Tibial nerve (tissue), 4 donors: Measurements from ENCODE around the gene ZNF775. TPM values are rescaled to one million over a fixed set of nuclear protein-coding genes. Genes with fewer than 3 reads are reported as not detected.

Source experiments
- DNase-seq, 2 donors: peaks; one replicate each; pipeline ENCODE4 v3.0.0-alpha.2; 2019; ENCODE audit warnings: low spot score in 2 of 2
- H3K27ac ChIP-seq, 4 donors: fragments of 200-600 bp; sonication (generic) in 3 of 4; one replicate each; pipeline ENCODE4 v1.5.1; 2017 to 2019; ENCODE audit warnings: mild to moderate bottlenecking in 1 of 4
- H3K27me3 ChIP-seq, 2 donors: fragments of 200-600 bp; sonication (generic) in 1 of 2; one replicate each; pipeline versions ENCODE4 v1.5.1 to v1.6.0; 2017 to 2019
- H3K36me3 ChIP-seq, 3 donors: fragments of 200-600 bp; sonication (generic); one replicate each; pipeline ENCODE4 v1.5.1; 2018 to 2019
- H3K4me1 ChIP-seq, 4 donors: fragments of 200-600 bp; sonication (generic) in 3 of 4; one replicate each; pipeline ENCODE4 v1.5.1; 2017 to 2019
- H3K4me3 ChIP-seq, 4 donors: fragments of 200-600 bp; sonication (generic) in 3 of 4; one replicate each; pipeline ENCODE4 v1.5.1; 2017 to 2019; ENCODE audit warnings: mild to moderate bottlenecking in 1 of 4, moderate library complexity in 1 of 4
- H3K9me3 ChIP-seq, 4 donors: fragments of 200-600 bp; sonication (generic) in 3 of 4; one replicate each; pipeline ENCODE4 v1.5.1; 2017 to 2019
- CTCF ChIP-seq, 5 experiments: fragments of 200-600 bp in 3 of 5; fragments of 450-650 bp in 2 of 5; sonication (generic) in 3 of 5; IDR thresholded peaks; one replicate each; pipeline ENCODE4 v1.5.1; 2016 to 2019; ENCODE audit warnings: antibody characterized with exemption in 5 of 5, mild to moderate bottlenecking in 3 of 5, moderate library complexity in 2 of 5
- EP300 ChIP-seq, 2 donors: sonication (generic); formaldehyde crosslinking; IDR thresholded peaks; one replicate each; pipeline ENCODE4 v1.6.1; 2017; ENCODE audit warnings: antibody characterized with exemption in 2 of 2, mild to moderate bottlenecking in 1 of 2
- POLR2A ChIP-seq, 2 donors: fragments of 450-650 bp; IDR thresholded peaks; one replicate each; pipeline ENCODE4 v1.6.1; 2017; ENCODE audit warnings: antibody characterized with exemption in 2 of 2, mild to moderate bottlenecking in 2 of 2, moderate library complexity in 2 of 2
- WGBS, 2 donors: methylation state at CpG; one replicate each; pipeline ENCODE4 v1.1.5; 2018; 5-methylcytosine and 5-hydroxymethylcytosine counted together
- total RNA-seq, 4 donors: library from RNA; depleted of rRNA; stranded (reverse); fragments of >200 nt; gene quantifications; one replicate each; pipeline ENCODE4 v1.1.0, GENCODE V29; 2016

ZNF775 gene
- total RNA-seq, 4 donors from 2014 or later, result 5.9 to 14.3 (median 11.6) TPM

- TF ChIP-seq EP300 (IDR thresholded peaks at IDR 0.05) (no peak), POLR2A (IDR thresholded peaks at IDR 0.05) (no peak), CTCF (IDR thresholded peaks at IDR 0.05) (no peak)
- no peak for DNase-seq
- WGBS, 2 donors, result 91 to 92% methylated on average over 9 to 10 of the region's 11 CpGs
- peaks cover 0 to 11% (median 5%) of the 10 kb centered on the region in 4 donors for H3K4me1 ChIP-seq
- H3K27ac ChIP-seq, result no peak overlapping the region
- H3K9me3 ChIP-seq, result no peaks in the 10 kb centered on the region
- H3K36me3 ChIP-seq, result peaks cover 0 to 51% (median 0%) of the 10 kb centered on the region in 3 donors
- no peaks in the 10 kb centered on the region for H3K27me3 ChIP-seq
- no peak overlapping the region for H3K4me3 ChIP-seq
Observed at GRCh38 chr7:150412016-150412415, 32.9 kb downstream of the ZNF775 start.

- H3K4me1 ChIP-seq, result peaks cover 0 to 6% (median 2%) of the 10 kb centered on the region in 4 donors
- H3K36me3 ChIP-seq, result peaks cover 0 to 45% (median 0%) of the 10 kb centered on the region in 3 donors
- H3K4me3 ChIP-seq, result no peak overlapping the region
- H3K27ac ChIP-seq, result no peak overlapping the region
- 81 to 83% methylated on average over 37 of the region's 37 CpGs for WGBS, 2 donors
- H3K9me3 ChIP-seq, result no peaks in the 10 kb centered on the region
- no peak for TF ChIP-seq EP300 (IDR thresholded peaks at IDR 0.05)
- TF ChIP-seq POLR2A (IDR thresholded peaks at IDR 0.05), result no peak
- DNase-seq, result no peak
- no peaks in the 10 kb centered on the region for H3K27me3 ChIP-seq
Observed at GRCh38 chr7:150412518-150413488, 33.7 kb downstream of the ZNF775 start.

GRCh38 chr7:150413640-150414081 is 34.5 kb downstream of the ZNF775 start:
- H3K4me1 ChIP-seq, result peaks cover 0 to 6% (median 2%) of the 10 kb centered on the region in 4 donors
- H3K4me3 ChIP-seq, result no peak overlapping the region
- no peaks in the 10 kb centered on the region for H3K9me3 ChIP-seq
- TF ChIP-seq CTCF (IDR thresholded peaks at IDR 0.05), result no peak
- TF ChIP-seq POLR2A (IDR thresholded peaks at IDR 0.05), result no peak
- TF ChIP-seq EP300 (IDR thresholded peaks at IDR 0.05), result no peak
- H3K27me3 ChIP-seq, result no peaks in the 10 kb centered on the region
- 72 to 82% methylated on average over 11 of the region's 11 CpGs for whole genome bisulfite sequencing, 2 donors
- H3K36me3 ChIP-seq, result peaks cover 0 to 36% (median 0%) of the 10 kb centered on the region in 3 donors
- H3K27ac ChIP-seq, result no peak overlapping the region
- DNase-seq, result no peak

- Histone ChIP-seq H3K36me3 (peaks cover 0 to 23% (median 0%) of the 10 kb centered on the region in 3 donors), H3K27me3 (no peaks in the 10 kb centered on the region), H3K27ac (no peak overlapping the region), H3K4me1 (peaks cover 0 to 6% (median 2%) of the 10 kb centered on the region in 4 donors), H3K9me3 (no peaks in the 10 kb centered on the region), H3K4me3 (no peak overlapping the region)
- no peak for DNase-seq
- WGBS, 2 donors, result 82 to 85% methylated on average over 19 of the region's 19 CpGs
- TF ChIP-seq EP300 (IDR thresholded peaks at IDR 0.05) (no peak), POLR2A (IDR thresholded peaks at IDR 0.05) (no peak), CTCF (IDR thresholded peaks at IDR 0.05) (no peak)
Observed at GRCh38 chr7:150415161-150416153, 36.3 kb downstream of the ZNF775 start.

- 90 to 93% methylated on average over 9 to 10 of the region's 10 CpGs for WGBS, 2 donors
Observed at GRCh38 chr7:150417239-150417638, 38.1 kb downstream of the ZNF775 start.

More at GRCh38 chr7:150417239-150417638, 38.1 kb downstream of the ZNF775 start:
- no peak overlapping the region for H3K27ac ChIP-seq
- H3K4me1 ChIP-seq, result peaks cover 0 to 8% (median 0%) of the 10 kb centered on the region in 4 donors
- H3K4me3 ChIP-seq, result no peak overlapping the region
- H3K27me3 ChIP-seq, result no peaks in the 10 kb centered on the region
- H3K36me3 ChIP-seq, result peaks cover 0 to 5% (median 0%) of the 10 kb centered on the region in 3 donors
- DNase-seq, result no peak
- no peaks in the 10 kb centered on the region for H3K9me3 ChIP-seq
- TF ChIP-seq POLR2A (IDR thresholded peaks at IDR 0.05) (no peak), CTCF (IDR thresholded peaks at IDR 0.05) (no peak), EP300 (IDR thresholded peaks at IDR 0.05) (no peak)
